GM06990 (cell line): ENCODE measurements around the gene TBX21.
A peak's percentile ranks its signal among the peaks of the same experiment; 100 is the strongest.

Experiments
- DNase-seq: peaks from one replicate; pipeline ENCODE4 v3.0.0-alpha.2; 2011; ENCODE audit not compliant: insufficient read length; ENCODE audit errors: extremely low read depth
- H3K27me3 ChIP-seq: replicated peaks from 2 replicates; pipeline ENCODE4 v1.6.0; 2011; ENCODE audit warnings: low read length; ENCODE audit not compliant: control insufficient read depth, insufficient read depth
- H3K36me3 ChIP-seq: 2 replicates; pipeline ENCODE4 v1.5.1; 2011; ENCODE audit warnings: low read length; ENCODE audit not compliant: control insufficient read depth, insufficient read depth
- H3K4me3 ChIP-seq: replicated peaks from 2 replicates; pipeline ENCODE4 v1.5.1; 2011; ENCODE audit warnings: low read depth, mild to moderate bottlenecking, control low read depth, low read length
- TF ChIP-seq, protein P1 (sequence below): IDR thresholded peaks from 2 replicates; pipeline ENCODE4 v1.5.1; 2011; ENCODE audit warnings: low read length, control low read depth, mild to moderate bottlenecking, inconsistent platforms; ENCODE audit not compliant: insufficient read depth, poor library complexity, severe bottlenecking

Gene TBX21, protein sequence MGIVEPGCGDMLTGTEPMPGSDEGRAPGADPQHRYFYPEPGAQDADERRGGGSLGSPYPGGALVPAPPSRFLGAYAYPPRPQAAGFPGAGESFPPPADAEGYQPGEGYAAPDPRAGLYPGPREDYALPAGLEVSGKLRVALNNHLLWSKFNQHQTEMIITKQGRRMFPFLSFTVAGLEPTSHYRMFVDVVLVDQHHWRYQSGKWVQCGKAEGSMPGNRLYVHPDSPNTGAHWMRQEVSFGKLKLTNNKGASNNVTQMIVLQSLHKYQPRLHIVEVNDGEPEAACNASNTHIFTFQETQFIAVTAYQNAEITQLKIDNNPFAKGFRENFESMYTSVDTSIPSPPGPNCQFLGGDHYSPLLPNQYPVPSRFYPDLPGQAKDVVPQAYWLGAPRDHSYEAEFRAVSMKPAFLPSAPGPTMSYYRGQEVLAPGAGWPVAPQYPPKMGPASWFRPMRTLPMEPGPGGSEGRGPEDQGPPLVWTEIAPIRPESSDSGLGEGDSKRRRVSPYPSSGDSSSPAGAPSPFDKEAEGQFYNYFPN

DNA sequence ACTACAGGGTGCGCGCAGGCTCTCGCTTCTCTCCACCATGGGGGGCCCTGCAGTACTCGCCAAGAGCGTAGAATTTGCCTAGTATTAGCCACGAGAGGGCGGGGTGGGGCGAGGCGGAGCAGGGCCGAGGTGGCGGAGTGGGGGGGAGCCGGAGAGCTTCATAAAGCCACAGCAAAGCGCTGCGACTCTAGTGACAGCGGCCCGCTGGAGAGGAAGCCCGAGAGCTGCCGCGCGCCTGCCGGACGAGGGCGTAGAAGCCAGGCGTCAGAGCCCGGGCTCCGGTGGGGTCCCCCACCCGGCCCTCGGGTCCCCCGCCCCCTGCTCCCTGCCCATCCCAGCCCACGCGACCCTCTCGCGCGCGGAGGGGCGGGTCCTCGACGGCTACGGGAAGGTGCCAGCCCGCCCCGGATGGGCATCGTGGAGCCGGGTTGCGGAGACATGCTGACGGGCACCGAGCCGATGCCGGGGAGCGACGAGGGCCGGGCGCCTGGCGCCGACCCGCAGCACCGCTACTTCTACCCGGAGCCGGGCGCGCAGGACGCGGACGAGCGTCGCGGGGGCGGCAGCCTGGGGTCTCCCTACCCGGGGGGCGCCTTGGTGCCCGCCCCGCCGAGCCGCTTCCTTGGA lies at the start of gene TBX21:
Gene TBX21, plus strand, starts transcription at position 190 of the 627 bp plus-strand sequence. Its CDS starts 219 bp downstream, at position 409.
- no peaks in the 10 kb centered on the region; the same call in 1 of the 2 replicates for H3K27me3 ChIP-seq
- peak within 1 kb of the TSS; percentile 53 for H3K4me3 ChIP-seq
- TF ChIP-seq, protein P1, sequence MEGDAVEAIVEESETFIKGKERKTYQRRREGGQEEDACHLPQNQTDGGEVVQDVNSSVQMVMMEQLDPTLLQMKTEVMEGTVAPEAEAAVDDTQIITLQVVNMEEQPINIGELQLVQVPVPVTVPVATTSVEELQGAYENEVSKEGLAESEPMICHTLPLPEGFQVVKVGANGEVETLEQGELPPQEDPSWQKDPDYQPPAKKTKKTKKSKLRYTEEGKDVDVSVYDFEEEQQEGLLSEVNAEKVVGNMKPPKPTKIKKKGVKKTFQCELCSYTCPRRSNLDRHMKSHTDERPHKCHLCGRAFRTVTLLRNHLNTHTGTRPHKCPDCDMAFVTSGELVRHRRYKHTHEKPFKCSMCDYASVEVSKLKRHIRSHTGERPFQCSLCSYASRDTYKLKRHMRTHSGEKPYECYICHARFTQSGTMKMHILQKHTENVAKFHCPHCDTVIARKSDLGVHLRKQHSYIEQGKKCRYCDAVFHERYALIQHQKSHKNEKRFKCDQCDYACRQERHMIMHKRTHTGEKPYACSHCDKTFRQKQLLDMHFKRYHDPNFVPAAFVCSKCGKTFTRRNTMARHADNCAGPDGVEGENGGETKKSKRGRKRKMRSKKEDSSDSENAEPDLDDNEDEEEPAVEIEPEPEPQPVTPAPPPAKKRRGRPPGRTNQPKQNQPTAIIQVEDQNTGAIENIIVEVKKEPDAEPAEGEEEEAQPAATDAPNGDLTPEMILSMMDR: peak; percentile 68
- no peaks in the 10 kb centered on the region for H3K36me3 ChIP-seq
- peak; percentile 86 for DNase-seq

DNA sequence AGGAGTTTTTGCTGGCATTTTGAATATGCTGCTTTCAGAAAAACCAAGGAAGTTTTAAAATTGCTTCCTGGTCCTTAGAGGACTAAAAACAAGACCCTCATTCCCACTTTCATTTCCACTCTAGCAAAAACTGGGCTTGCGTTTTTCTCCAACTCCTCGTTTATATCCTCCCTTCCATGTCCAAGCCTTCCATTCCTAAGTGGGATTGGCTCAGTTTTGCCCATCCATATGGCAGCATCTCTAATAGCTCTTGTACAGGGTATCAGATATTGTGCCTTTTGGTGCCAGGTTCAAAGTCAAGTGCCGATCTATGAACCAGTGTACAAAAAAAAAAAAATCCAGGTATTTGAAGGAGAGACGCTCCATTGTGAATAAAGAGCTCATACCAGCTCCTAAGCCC lies 49.0 kb upstream of the TBX21 start:
- H3K4me3 ChIP-seq: no peak overlapping the region
- peaks cover 25% of the 10 kb centered on the region for H3K36me3 ChIP-seq
- H3K27me3 ChIP-seq: no peaks in the 10 kb centered on the region
- DNase-seq: no peak
- TF ChIP-seq, protein P1: no peak

DNA sequence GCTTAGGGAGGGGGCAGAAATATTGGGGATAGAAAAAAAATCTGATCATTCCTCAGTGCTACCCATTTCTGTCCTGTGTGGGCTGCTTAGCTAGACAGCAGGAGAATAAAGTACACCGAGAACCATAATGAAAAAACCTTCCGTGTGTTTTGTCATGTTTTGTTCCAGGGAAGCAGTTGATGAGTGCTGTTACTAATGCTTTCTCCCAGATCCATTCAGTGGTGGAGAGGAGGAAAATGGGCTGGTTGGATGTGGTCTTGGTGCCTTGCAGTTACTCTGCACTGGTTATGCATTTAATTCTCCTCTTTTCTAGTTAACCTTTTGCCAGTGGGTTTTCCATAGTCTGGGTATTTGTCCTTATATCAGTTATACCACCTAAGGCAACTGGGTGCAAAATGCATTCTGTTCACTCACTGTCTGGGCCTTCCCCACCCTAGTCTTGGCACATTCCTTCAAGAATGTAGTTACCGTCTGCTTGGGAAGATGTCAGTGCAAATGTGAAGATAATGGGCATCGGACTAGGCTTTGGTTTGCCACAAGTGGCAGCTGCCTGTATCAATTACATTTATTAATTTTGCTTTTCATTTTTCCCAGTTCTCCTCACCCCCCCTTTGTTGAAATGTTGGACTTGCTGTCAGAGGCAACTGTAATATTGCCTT lies 48.4 kb upstream of the TBX21 start:
- TF ChIP-seq, protein P1: no peak
- peaks cover 25% of the 10 kb centered on the region for H3K36me3 ChIP-seq
- no peak for DNase-seq
- no peaks in the 10 kb centered on the region for H3K27me3 ChIP-seq
- no peak overlapping the region for H3K4me3 ChIP-seq

DNA sequence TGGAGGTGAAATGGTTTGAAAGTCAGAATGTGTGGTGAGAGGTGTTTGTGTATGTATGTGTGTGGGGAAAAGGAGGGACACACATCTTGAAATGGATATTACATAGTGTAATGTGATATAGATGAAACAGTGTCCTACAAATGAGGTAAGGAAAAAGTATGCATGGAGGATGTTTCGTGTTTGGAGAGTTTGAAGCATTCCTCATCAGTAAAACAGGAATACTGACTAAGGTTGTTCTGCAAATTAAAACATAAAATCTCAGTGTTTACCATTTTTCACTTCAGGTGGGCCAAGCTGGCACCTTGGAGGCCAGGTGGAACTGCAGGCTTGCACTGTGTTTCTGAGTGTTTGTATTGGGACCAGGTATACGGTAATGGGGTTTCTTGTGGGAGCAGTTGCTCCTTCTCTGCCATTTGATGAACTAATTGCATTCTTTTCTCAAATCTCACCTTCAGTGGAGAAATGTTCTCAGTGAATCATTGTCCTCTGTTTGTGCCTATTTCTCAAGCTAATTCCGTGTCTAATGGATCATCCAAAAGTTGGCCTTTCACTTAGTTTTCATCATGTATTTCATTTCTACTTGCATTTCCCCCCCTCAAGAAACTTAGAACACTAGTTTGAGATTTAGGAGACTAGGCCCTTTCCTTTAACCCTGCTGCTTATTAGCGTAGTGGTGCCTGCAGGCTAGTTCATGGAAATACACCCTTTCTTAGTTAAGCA lies 47.3 kb upstream of the TBX21 start:
- H3K4me3 ChIP-seq: no peak overlapping the region
- peaks cover 18% of the 10 kb centered on the region for H3K36me3 ChIP-seq
- no peak for DNase-seq
- no peaks in the 10 kb centered on the region for H3K27me3 ChIP-seq
- TF ChIP-seq, protein P1: no peak

DNA sequence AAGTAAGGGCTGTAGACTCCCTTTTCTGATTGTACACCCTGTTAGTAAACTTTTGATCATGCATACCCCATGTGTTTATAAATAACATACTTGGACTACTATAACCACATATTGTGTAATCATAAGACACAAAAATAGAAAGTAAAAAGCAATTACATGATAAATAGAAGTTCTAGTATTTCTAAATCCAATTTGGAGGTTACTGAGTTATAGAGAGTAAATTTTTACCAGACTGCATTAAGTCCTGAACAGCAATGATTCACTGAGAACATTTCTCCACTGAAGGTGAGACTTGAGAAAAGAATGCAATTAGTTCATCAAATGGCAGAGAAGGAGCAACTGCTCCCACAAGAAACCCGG lies 46.8 kb upstream of the TBX21 start:
- TF ChIP-seq, protein P1: no peak
- DNase-seq: no peak
- Histone ChIP-seq H3K4me3 (no peak overlapping the region), H3K27me3 (no peaks in the 10 kb centered on the region), H3K36me3 (peaks cover 15% of the 10 kb centered on the region)
